IMR-90 (cell line): Measurements from ENCODE around the gene MACC1. TPM values are rescaled to one million over a fixed set of nuclear protein-coding genes. Genes with fewer than 3 reads are reported as not detected.

Experiments used
- ATAC-seq: fragments of 200-7000 bp; cut with Tn5 transposase; 2 replicates; pipeline ENCODE4 v1.9.1; 2020; ENCODE audit warnings: low read depth, mild to moderate bottlenecking, moderate library complexity
- BruUV-seq: library from RNA; stranded (reverse); fragments of 400-500 nt; replicated peaks from 2 replicates; lab custom pipeline; 2021; lab: Mats Ljungman, UMichigan
- CTCF ChIA-PET: fragments of 300-600 bp; formaldehyde crosslinking; extraction: SDS; loops from one replicate; lab custom pipeline; 2021; ENCODE audit warnings: antibody characterized with exemption; lab: Yijun Ruan, JAX
- POLR2A ChIA-PET: fragments of 300-600 bp; sonication (Branson Sonifier 250); formaldehyde crosslinking; loops from one replicate; lab custom pipeline; 2022; ENCODE audit warnings: antibody characterized with exemption; ENCODE audit not compliant: unreplicated experiment; lab: Charles Lee
- DNase-seq: peaks from one replicate; pipeline ENCODE4 v3.0.0; 2013
- H2AFZ ChIP-seq: replicated peaks from 2 replicates; pipeline ENCODE3; 2013; ENCODE audit warnings: low read length, mild to moderate bottlenecking; ENCODE audit not compliant: poor library complexity
- H2AK5ac ChIP-seq: 2 replicates; pipeline ENCODE4 v1.6.1; 2013; ENCODE audit warnings: low read depth, low read length, inconsistent platforms
- H2AK9ac ChIP-seq: replicated peaks from 2 replicates; pipeline ENCODE3; 2013; ENCODE audit warnings: mild to moderate bottlenecking, low read depth, low read length, moderate library complexity; ENCODE audit not compliant: poor library complexity
- H2BK120ac ChIP-seq: 2 replicates; pipeline ENCODE4 v1.6.1; 2013; ENCODE audit warnings: low read depth, low read length, inconsistent platforms
- H2BK15ac ChIP-seq: 3 replicates; pipeline ENCODE4 v1.6.1; 2013; ENCODE audit warnings: low read depth, low read length, inconsistent platforms
- H2BK20ac ChIP-seq: 2 replicates; pipeline ENCODE4 v1.6.1; 2013; ENCODE audit warnings: low read depth, mild to moderate bottlenecking, inconsistent platforms, low read length, moderate library complexity
- H2BK5ac ChIP-seq: 2 replicates; pipeline ENCODE4 v1.6.1; 2013; ENCODE audit warnings: mild to moderate bottlenecking, low read depth, low read length, inconsistent platforms; ENCODE audit not compliant: poor library complexity, severe bottlenecking
- H3K14ac ChIP-seq: replicated peaks from 2 replicates; pipeline ENCODE4 v1.6.1; 2013; ENCODE audit warnings: low read depth, low read length, inconsistent platforms
- H3K18ac ChIP-seq: 2 replicates; pipeline ENCODE4 v1.6.1; 2013; ENCODE audit warnings: low read depth, low read length, control low read depth
- H3K23ac ChIP-seq: 2 replicates; pipeline ENCODE4 v1.6.1; 2013; ENCODE audit warnings: low read depth, low read length, inconsistent platforms
- H3K27ac ChIP-seq: 2 replicates; pipeline ENCODE4 v1.5.1; 2013; ENCODE audit warnings: mild to moderate bottlenecking, control low read depth, low read length; ENCODE audit not compliant: insufficient read depth
- H3K27me3 ChIP-seq: 2 replicates; pipeline ENCODE4 v1.6.1; 2013; ENCODE audit warnings: low read length; ENCODE audit not compliant: control insufficient read depth, insufficient read depth
- H3K36me3 ChIP-seq: 2 replicates; pipeline ENCODE4 v1.6.1; 2013; ENCODE audit warnings: low read length, mixed read lengths; ENCODE audit not compliant: control insufficient read depth, insufficient read depth
- H3K4ac ChIP-seq: 2 replicates; pipeline ENCODE4 v1.6.1; 2013; ENCODE audit warnings: low read depth, low read length, inconsistent platforms
- H3K4me1 ChIP-seq: 2 replicates; pipeline ENCODE4 v1.6.1; 2013; ENCODE audit warnings: low read length, mixed read lengths; ENCODE audit not compliant: control insufficient read depth, insufficient read depth
- H3K4me2 ChIP-seq: 2 replicates; pipeline ENCODE4 v1.6.1; 2013; ENCODE audit warnings: low read depth, mild to moderate bottlenecking, control low read depth, low read length, moderate library complexity
- H3K4me3 ChIP-seq: 2 replicates; pipeline ENCODE4 v1.5.1; 2013; ENCODE audit warnings: low read depth, mild to moderate bottlenecking, control low read depth, low read length, moderate library complexity; ENCODE audit not compliant: insufficient read depth
- H3K56ac ChIP-seq: 2 replicates; pipeline ENCODE4 v1.6.1; 2013; ENCODE audit warnings: low read length, inconsistent platforms; ENCODE audit not compliant: insufficient read depth; ENCODE audit errors: extremely low read depth
- H3K79me1 ChIP-seq, 2 experiments: 2 replicates each; pipeline ENCODE4 v1.6.1; 2013; ENCODE audit warnings: low read length in 2 of 2, inconsistent platforms in 1 of 2, low read depth in 1 of 2
- H3K9ac ChIP-seq: 2 replicates; pipeline ENCODE4 v1.6.1; 2013; ENCODE audit warnings: low read depth, low read length, control low read depth
- H3K9me1 ChIP-seq: 2 replicates; pipeline ENCODE4 v1.6.1; 2013; ENCODE audit warnings: low read length, inconsistent platforms; ENCODE audit not compliant: insufficient read depth
- H3K9me3 ChIP-seq: 2 replicates; pipeline ENCODE4 v1.6.1; 2013; ENCODE audit warnings: low read length; ENCODE audit not compliant: control insufficient read depth, insufficient read depth
- H4K20me1 ChIP-seq: 2 replicates; pipeline ENCODE4 v1.6.1; 2013; ENCODE audit warnings: low read length, inconsistent platforms; ENCODE audit not compliant: insufficient read depth
- H4K5ac ChIP-seq: 2 replicates; pipeline ENCODE4 v1.6.1; 2013; ENCODE audit warnings: mild to moderate bottlenecking, low read depth, low read length, control low read depth
- H4K8ac ChIP-seq, 2 experiments: 2 replicates each; pipeline ENCODE4 v1.6.1; 2013; ENCODE audit warnings: low read depth in 2 of 2, low read length in 2 of 2, control low read depth in 1 of 2, inconsistent platforms in 1 of 2
- H4K91ac ChIP-seq: 2 replicates; pipeline ENCODE4 v1.6.1; 2013; ENCODE audit warnings: low read depth, low read length, inconsistent platforms; ENCODE audit not compliant: insufficient read depth
- BHLHE40 ChIP-seq: fragments of 150-350 bp; IDR thresholded peaks from 2 replicates; pipeline ENCODE4 v1.6.1; 2016; ENCODE audit warnings: mild to moderate bottlenecking, low read depth, low read length
- CEBPB ChIP-seq: IDR thresholded peaks from 2 replicates; pipeline ENCODE4 v1.6.1; 2012; ENCODE audit warnings: low read depth, low read length, improper control_type of control experiment
- CHD1 ChIP-seq: IDR thresholded peaks from 2 replicates; pipeline ENCODE4 v1.6.1; 2012; ENCODE audit warnings: low read depth, low read length, improper control_type of control experiment
- FOS ChIP-seq: fragments of 150-350 bp; IDR thresholded peaks from 2 replicates; pipeline ENCODE4 v1.6.1; 2016; ENCODE audit warnings: low read depth, low read length
- MAFK ChIP-seq: IDR thresholded peaks from 2 replicates; pipeline ENCODE4 v1.6.1; 2012; ENCODE audit warnings: low read depth, low read length, improper control_type of control experiment
- MAZ ChIP-seq: IDR thresholded peaks from 2 replicates; pipeline ENCODE4 v1.6.1; 2012; ENCODE audit warnings: low read depth, mild to moderate bottlenecking, low read length, improper control_type of control experiment, moderate library complexity, borderline replicate concordance
- MXI1 ChIP-seq: IDR thresholded peaks from 2 replicates; pipeline ENCODE4 v1.6.1; 2012; ENCODE audit warnings: low read depth, mild to moderate bottlenecking, low read length, moderate library complexity, borderline replicate concordance
- POLR2A ChIP-seq: IDR thresholded peaks from 2 replicates; pipeline ENCODE4 v1.6.1; 2012; ENCODE audit warnings: mild to moderate bottlenecking, low read depth, low read length
- RAD21 ChIP-seq: IDR thresholded peaks from 2 replicates; pipeline ENCODE4 v1.6.1; 2012; ENCODE audit warnings: low read length, improper control_type of control experiment
- RCOR1 ChIP-seq: IDR thresholded peaks from 2 replicates; pipeline ENCODE4 v1.6.1; 2012; ENCODE audit warnings: mild to moderate bottlenecking, low read length, improper control_type of control experiment; ENCODE audit not compliant: insufficient replicate concordance
- USF2 ChIP-seq: fragments of 150-350 bp; IDR thresholded peaks from 2 replicates; pipeline ENCODE4 v1.6.1; 2017; ENCODE audit warnings: mild to moderate bottlenecking, antibody characterized with exemption, low read length, low read depth
- WGBS, 2 experiments: methylation state at CpG; one replicate each; pipeline versions ENCODE4 v1.1.5 to v1.1.7; 2013; ENCODE audit warnings: missing lambda C conversion rate in 2 of 2; ENCODE audit not compliant: insufficient read length in 1 of 2; ENCODE audit errors: extremely low coverage in 2 of 2; 5-methylcytosine and 5-hydroxymethylcytosine counted together
- dilution Hi-C: fragments of 300-500 bp; cut with HindIII; formaldehyde crosslinking; loops from one replicate; pipeline ENCODE4 v1.14.3; 2018; ENCODE audit warnings: low sequenced_read_pairs; ENCODE audit not compliant: unreplicated experiment
- in situ Hi-C: fragments of 300-500 bp; cut with MboI; formaldehyde crosslinking; loops from 3 replicates; pipeline ENCODE4 v1.14.3; 2019; ENCODE audit warnings: low sequenced_read_pairs, inconsistent platforms, mixed read lengths
- intact Hi-C: fragments of 100-400 bp; cut with micrococcal nuclease; formaldehyde crosslinking; loops from 2 replicates; pipeline ENCODE4 v1.10.0; 2022
- polyA plus RNA-seq, 3 experiments: library from polyadenylated mRNA; depleted of rRNA; stranded (reverse); fragments of >200 nt; gene quantifications; 2 replicates each; pipeline ENCODE4 v1.2.3, GENCODE V29; 2012; ENCODE audit warnings: low replicate concordance in 1 of 3
- total RNA-seq: library from RNA; depleted of rRNA; stranded (reverse); fragments of >200 nt; gene quantifications from 2 replicates; pipeline ENCODE4 v1.2.3, GENCODE V29; 2012
- TF ChIP-seq, protein P1 (sequence below): conservative IDR thresholded peaks from 2 replicates; pipeline ENCODE4 v1.5.1; 2012; ENCODE audit warnings: mild to moderate bottlenecking, low read depth, low read length, improper control_type of control experiment

Gene MACC1
- total and polyA plus RNA-seq, 2 of the 4 experiments (the other 2 are of a cell fraction), result under 0.01 TPM; not detected in 1

DNA sequence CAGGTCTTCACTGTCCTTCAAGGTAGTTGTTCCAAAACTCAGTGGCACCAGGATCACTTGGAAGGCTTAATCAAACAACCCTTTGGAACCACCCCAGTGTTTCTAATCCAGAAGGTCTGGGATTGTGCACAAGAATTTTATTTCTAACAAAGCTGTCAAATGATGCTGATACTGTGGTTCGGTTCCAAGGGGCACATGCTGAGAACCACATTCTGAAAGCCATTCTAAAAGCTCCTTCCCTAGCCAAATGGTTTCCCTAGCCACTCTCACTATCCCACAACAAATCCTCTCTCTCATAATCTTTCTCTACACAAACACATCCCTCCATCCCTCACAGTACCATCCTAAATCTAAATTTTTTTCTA lies 52.1 kb downstream of the MACC1 start:
- H3K79me1 ChIP-seq, result no peaks in the 10 kb centered on the region

More for the DNA sequence above, 52.1 kb downstream of the MACC1 start:
- H4K20me1 ChIP-seq, result no peaks in the 10 kb centered on the region
- H3K56ac ChIP-seq, result no peak overlapping the region
- WGBS, 2 experiments, result 80% methylated on average over 1 of the region's 1 CpG; no CpG with 5 or more reads in 1 of the 2 experiments
- H2BK20ac ChIP-seq, result no peak overlapping the region
- H3K9me3 ChIP-seq, result no peaks in the 10 kb centered on the region
- intact Hi-C loops (no loop called here), dilution Hi-C loops (no loop called here), in situ Hi-C loops (loop anchor here (25.0 kb wide), 2 partner anchors 403 to 422 kb away; partner anchors contain the start of gene TMEM196)
- no peak overlapping the region for H3K27ac ChIP-seq
- H3K4me3 ChIP-seq, result no peak overlapping the region
- TF ChIP-seq MAFK (no peak), POLR2A (no peak), MXI1 (no peak), MAZ (no peak), BHLHE40 (no peak), RCOR1 (no peak), RAD21 (no peak), USF2 (no peak), FOS (no peak), CHD1 (no peak), CEBPB (no peak)
- TF ChIP-seq, protein P1, sequence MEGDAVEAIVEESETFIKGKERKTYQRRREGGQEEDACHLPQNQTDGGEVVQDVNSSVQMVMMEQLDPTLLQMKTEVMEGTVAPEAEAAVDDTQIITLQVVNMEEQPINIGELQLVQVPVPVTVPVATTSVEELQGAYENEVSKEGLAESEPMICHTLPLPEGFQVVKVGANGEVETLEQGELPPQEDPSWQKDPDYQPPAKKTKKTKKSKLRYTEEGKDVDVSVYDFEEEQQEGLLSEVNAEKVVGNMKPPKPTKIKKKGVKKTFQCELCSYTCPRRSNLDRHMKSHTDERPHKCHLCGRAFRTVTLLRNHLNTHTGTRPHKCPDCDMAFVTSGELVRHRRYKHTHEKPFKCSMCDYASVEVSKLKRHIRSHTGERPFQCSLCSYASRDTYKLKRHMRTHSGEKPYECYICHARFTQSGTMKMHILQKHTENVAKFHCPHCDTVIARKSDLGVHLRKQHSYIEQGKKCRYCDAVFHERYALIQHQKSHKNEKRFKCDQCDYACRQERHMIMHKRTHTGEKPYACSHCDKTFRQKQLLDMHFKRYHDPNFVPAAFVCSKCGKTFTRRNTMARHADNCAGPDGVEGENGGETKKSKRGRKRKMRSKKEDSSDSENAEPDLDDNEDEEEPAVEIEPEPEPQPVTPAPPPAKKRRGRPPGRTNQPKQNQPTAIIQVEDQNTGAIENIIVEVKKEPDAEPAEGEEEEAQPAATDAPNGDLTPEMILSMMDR, result no peak
- no peak overlapping the region for H2AK5ac ChIP-seq
- ATAC-seq (no peak), DNase-seq (no peak)
- no peak overlapping the region for H4K8ac ChIP-seq
- no peak overlapping the region for H2BK15ac ChIP-seq
- no peaks in the 10 kb centered on the region for H3K27me3 ChIP-seq
- no TSS peak for BruUV-seq
- ChIA-PET POLR2A (no interaction called here), CTCF (no interaction called here)
- H3K9me1 ChIP-seq, result no peaks in the 10 kb centered on the region
- no peak overlapping the region for H3K14ac ChIP-seq
- H4K5ac ChIP-seq, result no peak overlapping the region
- no peak overlapping the region for H3K4ac ChIP-seq
- no peak overlapping the region for H4K91ac ChIP-seq
- no peak overlapping the region for H3K23ac ChIP-seq
- H3K4me1 ChIP-seq, result no peaks in the 10 kb centered on the region
- no peak overlapping the region for H2AFZ ChIP-seq
- no peak overlapping the region for H3K18ac ChIP-seq
- H3K9ac ChIP-seq, result no peak overlapping the region
- no peak overlapping the region for H2BK5ac ChIP-seq
- no peak overlapping the region for H2BK120ac ChIP-seq
- H3K4me2 ChIP-seq, result no peak overlapping the region
- H3K36me3 ChIP-seq, result no peaks in the 10 kb centered on the region
- H2AK9ac ChIP-seq, result no peak overlapping the region
